ENCODE data around the gene FBXL17. TPM values are rescaled to one million over a fixed set of nuclear protein-coding genes. Genes with fewer than 3 reads are reported as not detected.

FBXL17 gene
- total RNA-seq, 8 experiments from 2014 or later, result 14.5 to 30.0 (median 26.6) TPM

- in situ Hi-C loops (cut with MboI; ENCODE audit: low pct_unique_long_range_greater_than_20kb in 2 of 9, low sequenced_read_pairs in 9 of 9, unreplicated experiment in 9 of 9), result no loop called here
- no peak overlapping the region for H3K27ac ChIP-seq
- H3K4me3 ChIP-seq, result no peak overlapping the region
- H3K4me1 ChIP-seq (replicated peaks in 1 of 2), result no peaks in the 10 kb centered on the region
- WGBS, 10 experiments, result 50 to 100% (median 80%) methylated on average over 1 to 3 of the region's 4 CpGs; no CpG with 5 or more reads in 6 of the 10 experiments
- ATAC-seq (replicated peaks in 6 of 8), result no peak
These were observed 541.3 kb downstream of the FBXL17 start for GRCh38 chr5:107840592-107840991.

GRCh38 chr5:107840161-107840560, 541.7 kb downstream of the FBXL17 start:
- H3K4me3 ChIP-seq, result no peak overlapping the region
- H3K4me1 ChIP-seq (replicated peaks in 1 of 2), result no peaks in the 10 kb centered on the region
- 80 to 100% (median 100%) methylated on average over 1 to 3 of the region's 3 CpGs; no CpG with 5 or more reads in 5 of the 10 experiments for WGBS, 10 experiments
- no peak overlapping the region for H3K27ac ChIP-seq
- ATAC-seq (replicated peaks in 6 of 8), result no peak
- in situ Hi-C loops (cut with MboI; ENCODE audit: low pct_unique_long_range_greater_than_20kb in 2 of 9, low sequenced_read_pairs in 9 of 9, unreplicated experiment in 9 of 9), result no loop called here

- ATAC-seq (replicated peaks in 6 of 8), result no peak
- in situ Hi-C loops (cut with MboI; ENCODE audit: low pct_unique_long_range_greater_than_20kb in 2 of 9, low sequenced_read_pairs in 9 of 9, unreplicated experiment in 9 of 9), result no loop called here
These were observed 546.8 kb downstream of the FBXL17 start for GRCh38 chr5:107835096-107835495.

GRCh38 chr5:107832746-107833145, 549.2 kb downstream of the FBXL17 start:
- Histone ChIP-seq H3K4me3 (no peak overlapping the region), H3K27ac (no peak overlapping the region), H3K4me1 (replicated peaks in 1 of 2) (peaks cover 20 to 22% of the 10 kb centered on the region in 2 donors)
- no peak for ATAC-seq (replicated peaks in 6 of 8)
- in situ Hi-C loops (cut with MboI; ENCODE audit: low pct_unique_long_range_greater_than_20kb in 2 of 9, low sequenced_read_pairs in 9 of 9, unreplicated experiment in 9 of 9), result no loop called here
- 69 to 100% (median 95%) methylated on average over 2 to 3 of the region's 3 CpGs; no CpG with 5 or more reads in 1 of the 10 experiments for WGBS, 10 experiments

More at GRCh38 chr5:107835096-107835495, 546.8 kb downstream of the FBXL17 start:
- Histone ChIP-seq H3K4me1 (replicated peaks in 1 of 2) (peaks cover 20 to 22% of the 10 kb centered on the region in 2 donors), H3K4me3 (no peak overlapping the region), H3K27ac (no peak overlapping the region)
- 91 to 100% (median 94%) methylated on average over 1 to 6 of the region's 8 CpGs; no CpG with 5 or more reads in 4 of the 10 experiments for WGBS, 10 experiments

GRCh38 chr5:107831612-107832395, 550.1 kb downstream of the FBXL17 start:
- WGBS, 10 experiments, result 3 to 50% (median 35%) methylated on average over 2 to 12 of the region's 13 CpGs
- in situ Hi-C loops (cut with MboI; ENCODE audit: low pct_unique_long_range_greater_than_20kb in 2 of 9, low sequenced_read_pairs in 9 of 9, unreplicated experiment in 9 of 9), result no loop called here
- no peak overlapping the region for H3K4me3 ChIP-seq
- H3K27ac ChIP-seq, result peak overlapping the region; percentile 22 to 50
- ATAC-seq (replicated peaks in 6 of 8), result peak in 7 of 8 experiments; percentile 29 to 98 (median 97)
- peaks cover 20 to 22% of the 10 kb centered on the region in 2 donors for H3K4me1 ChIP-seq (replicated peaks in 1 of 2)

GRCh38 chr5:107830750-107831149, 551.1 kb downstream of the FBXL17 start:
- in situ Hi-C loops (cut with MboI; ENCODE audit: low pct_unique_long_range_greater_than_20kb in 2 of 9, low sequenced_read_pairs in 9 of 9, unreplicated experiment in 9 of 9), result no loop called here
- Histone ChIP-seq H3K4me1 (replicated peaks in 1 of 2) (peaks cover 20 to 22% of the 10 kb centered on the region in 2 donors), H3K4me3 (no peak overlapping the region), H3K27ac (no peak overlapping the region)
- ATAC-seq (replicated peaks in 6 of 8), result no peak
- WGBS, 10 experiments, result 0 to 100% (median 71%) methylated on average over 1 to 5 of the region's 6 CpGs; no CpG with 5 or more reads in 2 of the 10 experiments

- H3K27ac ChIP-seq, result no peak overlapping the region
- WGBS, 10 experiments, result 20 to 96% (median 67%) methylated on average over 1 to 5 of the region's 6 CpGs; no CpG with 5 or more reads in 2 of the 10 experiments
- no peak for ATAC-seq (replicated peaks in 6 of 8)
- no peak overlapping the region for H3K4me3 ChIP-seq
- in situ Hi-C loops (cut with MboI; ENCODE audit: low pct_unique_long_range_greater_than_20kb in 2 of 9, low sequenced_read_pairs in 9 of 9, unreplicated experiment in 9 of 9), result no loop called here
- H3K4me1 ChIP-seq (replicated peaks in 1 of 2), result peaks cover 5 to 10% of the 10 kb centered on the region in 2 donors
These were observed 555.4 kb downstream of the FBXL17 start for GRCh38 chr5:107826311-107827000.

GRCh38 chr5:107824821-107825220, 557.1 kb downstream of the FBXL17 start:
- 78 to 100% (median 100%) methylated on average over 1 of the region's 1 CpG; no CpG with 5 or more reads in 4 of the 10 experiments for WGBS, 10 experiments
- Histone ChIP-seq H3K4me1 (replicated peaks in 1 of 2) (no peaks in the 10 kb centered on the region), H3K4me3 (no peak overlapping the region), H3K27ac (no peak overlapping the region)
- in situ Hi-C loops (cut with MboI; ENCODE audit: low pct_unique_long_range_greater_than_20kb in 2 of 9, low sequenced_read_pairs in 9 of 9, unreplicated experiment in 9 of 9), result no loop called here
- ATAC-seq (replicated peaks in 6 of 8), result no peak

- in situ Hi-C loops (cut with MboI; ENCODE audit: low pct_unique_long_range_greater_than_20kb in 2 of 9, low sequenced_read_pairs in 9 of 9, unreplicated experiment in 9 of 9), result no loop called here
- Histone ChIP-seq H3K4me1 (replicated peaks in 1 of 2) (peaks cover 0 to 4% of the 10 kb centered on the region in 2 donors), H3K4me3 (no peak overlapping the region), H3K27ac (no peak overlapping the region)
- ATAC-seq (replicated peaks in 6 of 8), result no peak
- 76 to 100% (median 84%) methylated on average over 2 to 3 of the region's 3 CpGs; no CpG with 5 or more reads in 3 of the 10 experiments for WGBS, 10 experiments
These were observed 560.6 kb downstream of the FBXL17 start for GRCh38 chr5:107821288-107821687.

GRCh38 chr5:107820429-107820828, 561.5 kb downstream of the FBXL17 start:
- peak in 6 of 8 experiments; percentile 32 to 77 (median 48) for ATAC-seq (replicated peaks in 6 of 8)
- WGBS, 10 experiments, result 28 to 100% (median 82%) methylated on average over 2 to 4 of the region's 4 CpGs; no CpG with 5 or more reads in 1 of the 10 experiments
- in situ Hi-C loops (cut with MboI; ENCODE audit: low pct_unique_long_range_greater_than_20kb in 2 of 9, low sequenced_read_pairs in 9 of 9, unreplicated experiment in 9 of 9), result no loop called here

GRCh38 chr5:107817951-107818350, 563.9 kb downstream of the FBXL17 start:
- WGBS, 10 experiments, result 75 to 100% (median 90%) methylated on average over 1 to 2 of the region's 2 CpGs; no CpG with 5 or more reads in 1 of the 10 experiments
- ATAC-seq (replicated peaks in 6 of 8), result no peak
- Histone ChIP-seq H3K4me3 (no peak overlapping the region), H3K27ac (no peak overlapping the region), H3K4me1 (replicated peaks in 1 of 2) (peaks cover 0 to 4% of the 10 kb centered on the region in 2 donors)
- in situ Hi-C loops (cut with MboI; ENCODE audit: low pct_unique_long_range_greater_than_20kb in 2 of 9, low sequenced_read_pairs in 9 of 9, unreplicated experiment in 9 of 9), result no loop called here

More at GRCh38 chr5:107820429-107820828, 561.5 kb downstream of the FBXL17 start:
- H3K4me1 ChIP-seq (replicated peaks in 1 of 2), result peaks cover 0 to 4% of the 10 kb centered on the region in 2 donors
- no peak overlapping the region for H3K4me3 ChIP-seq
- H3K27ac ChIP-seq, result no peak overlapping the region

- Histone ChIP-seq H3K4me1 (replicated peaks in 1 of 2) (peaks cover 0 to 4% of the 10 kb centered on the region in 2 donors), H3K4me3 (no peak overlapping the region), H3K27ac (no peak overlapping the region)
- 47 to 100% (median 64%) methylated on average over 1 to 3 of the region's 3 CpGs; no CpG with 5 or more reads in 1 of the 10 experiments for WGBS, 10 experiments
- in situ Hi-C loops (cut with MboI; ENCODE audit: low pct_unique_long_range_greater_than_20kb in 2 of 9, low sequenced_read_pairs in 9 of 9, unreplicated experiment in 9 of 9), result no loop called here
- no peak for ATAC-seq (replicated peaks in 6 of 8)
These were observed 564.5 kb downstream of the FBXL17 start for GRCh38 chr5:107817436-107817835.

GRCh38 chr5:107815109-107815508, 566.8 kb downstream of the FBXL17 start:
- WGBS, 10 experiments, result 59 to 100% (median 87%) methylated on average over 1 to 8 of the region's 10 CpGs; no CpG with 5 or more reads in 5 of the 10 experiments
- H3K4me1 ChIP-seq (replicated peaks in 1 of 2), result peaks cover 0 to 4% of the 10 kb centered on the region in 2 donors
- no peak for ATAC-seq (replicated peaks in 6 of 8)
- in situ Hi-C loops (cut with MboI; ENCODE audit: low pct_unique_long_range_greater_than_20kb in 2 of 9, low sequenced_read_pairs in 9 of 9, unreplicated experiment in 9 of 9), result no loop called here
- no peak overlapping the region for H3K4me3 ChIP-seq
- no peak overlapping the region for H3K27ac ChIP-seq
